H1 (cell line): ENCODE data around the gene BAIAP2.

Source experiments
- ASH2L ChIP-seq: fragments of 200-600, 300-600 bp; sonication (generic); IDR thresholded peaks from one replicate; pipeline ENCODE4 v1.7.1; 2017; ENCODE audit warnings: low read length
- ATF3 ChIP-seq: IDR thresholded peaks from 2 replicates; pipeline ENCODE4 v1.6.1; 2011; ENCODE audit warnings: low read depth, mild to moderate bottlenecking, low read length; ENCODE audit not compliant: insufficient read depth
- CBX5 ChIP-seq: fragments of 300-800, 300-1000 bp; sonication (generic); IDR thresholded peaks from 2 replicates; pipeline ENCODE4 v1.7.1; 2016; ENCODE audit warnings: antibody characterized with exemption, low read length, low read depth
- E2F6 ChIP-seq: IDR thresholded peaks from 2 replicates; pipeline ENCODE4 v1.6.1; 2012; ENCODE audit warnings: inconsistent platforms
- EP300 ChIP-seq, 2 experiments: IDR thresholded peaks; 1 replicate in 1 of 2; 2 replicates in 1 of 2; pipeline ENCODE4 v1.6.1; 2011 to 2012; ENCODE audit warnings: low read depth in 2 of 2, low read length in 2 of 2, mild to moderate bottlenecking in 2 of 2, borderline replicate concordance in 1 of 2, inconsistent platforms in 1 of 2, moderate library complexity in 1 of 2
- EZH2 ChIP-seq: fragments of 200-600 bp; sonication (generic); IDR thresholded peaks from 2 replicates; pipeline ENCODE4 v1.7.1; 2012; ENCODE audit warnings: low read depth, mild to moderate bottlenecking, moderate library complexity, low read length, inconsistent platforms; ENCODE audit not compliant: severe bottlenecking
- FOSL1 ChIP-seq: IDR thresholded peaks from 2 replicates; pipeline ENCODE4 v1.6.1; 2011; ENCODE audit warnings: mild to moderate bottlenecking, low read depth, low read length, moderate library complexity; ENCODE audit not compliant: insufficient read depth
- KDM1A ChIP-seq: fragments of 200-600, 300-600 bp; sonication (generic); IDR thresholded peaks from 2 replicates; pipeline ENCODE4 v1.7.1; 2016; ENCODE audit warnings: mild to moderate bottlenecking, low read length, borderline replicate concordance
- MAX ChIP-seq: IDR thresholded peaks from 2 replicates; pipeline ENCODE4 v1.6.1; 2012; ENCODE audit warnings: inconsistent platforms
- POLR2A ChIP-seq, 2 experiments: IDR thresholded peaks; 1 replicate in 1 of 2; 2 replicates in 1 of 2; pipeline ENCODE4 v1.6.1; 2011; ENCODE audit warnings: low read depth in 2 of 2, low read length in 2 of 2, mild to moderate bottlenecking in 2 of 2; ENCODE audit errors: control extremely low read depth in 1 of 2
- RAD21 ChIP-seq, 2 experiments: IDR thresholded peaks in 1 of 2; conservative IDR thresholded peaks in 1 of 2; 2 replicates each; pipeline ENCODE4 v1.6.1; 2011; ENCODE audit warnings: low read depth in 2 of 2, low read length in 2 of 2, improper control_type of control experiment in 1 of 2, inconsistent platforms in 1 of 2, mild to moderate bottlenecking in 1 of 2, moderate library complexity in 1 of 2
- RBBP5 ChIP-seq: IDR thresholded peaks from 2 replicates; pipeline ENCODE4 v1.7.1; 2012; ENCODE audit warnings: low read depth, mild to moderate bottlenecking, inconsistent platforms, low read length, moderate library complexity, borderline replicate concordance
- ZNF274 ChIP-seq: IDR thresholded peaks from 2 replicates; pipeline ENCODE4 v1.7.0; 2012; ENCODE audit warnings: low read length, borderline replicate concordance; ENCODE audit errors: extremely low read depth
- TF ChIP-seq, protein P1 (sequence below), 3 experiments: IDR thresholded peaks; 1 replicate in 2 of 3; 2 replicates in 1 of 3; pipeline versions ENCODE4 v1.5.1 to v1.6.1; 2011; ENCODE audit warnings: low read length in 3 of 3, mild to moderate bottlenecking in 3 of 3, inconsistent platforms in 2 of 3, low read depth in 1 of 3, moderate library complexity in 1 of 3; ENCODE audit not compliant: insufficient read depth in 1 of 3; ENCODE audit errors: control extremely low read depth in 1 of 3

DNA sequence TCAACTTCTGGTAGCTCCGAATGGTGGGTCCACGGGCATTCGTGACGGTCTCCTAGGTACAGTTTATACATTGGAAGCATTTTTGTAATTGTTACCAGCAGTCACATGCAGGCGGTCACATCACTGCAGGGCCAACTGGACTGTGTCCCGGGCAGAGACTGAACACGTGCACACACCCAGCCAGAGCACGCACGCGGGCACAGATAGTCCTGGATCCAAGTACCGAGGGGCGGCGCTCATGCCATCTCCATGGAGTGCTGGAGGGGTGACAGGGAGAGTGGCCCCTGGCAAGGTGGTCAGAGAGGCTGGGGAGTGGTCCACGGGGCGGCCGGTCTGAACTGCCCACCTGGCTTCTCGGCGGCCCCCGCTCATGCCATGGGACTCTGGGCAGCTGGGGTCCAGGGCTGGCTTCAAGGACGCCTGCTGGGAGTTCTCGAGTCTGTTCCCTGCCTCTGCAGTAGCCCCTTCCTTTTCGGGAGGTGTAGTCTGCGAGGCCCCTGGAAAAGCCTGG is 34.2 kb downstream of the BAIAP2 start:
- no peak for TF ChIP-seq KDM1A
- TF ChIP-seq RBBP5: no peak
- TF ChIP-seq, protein P1, sequence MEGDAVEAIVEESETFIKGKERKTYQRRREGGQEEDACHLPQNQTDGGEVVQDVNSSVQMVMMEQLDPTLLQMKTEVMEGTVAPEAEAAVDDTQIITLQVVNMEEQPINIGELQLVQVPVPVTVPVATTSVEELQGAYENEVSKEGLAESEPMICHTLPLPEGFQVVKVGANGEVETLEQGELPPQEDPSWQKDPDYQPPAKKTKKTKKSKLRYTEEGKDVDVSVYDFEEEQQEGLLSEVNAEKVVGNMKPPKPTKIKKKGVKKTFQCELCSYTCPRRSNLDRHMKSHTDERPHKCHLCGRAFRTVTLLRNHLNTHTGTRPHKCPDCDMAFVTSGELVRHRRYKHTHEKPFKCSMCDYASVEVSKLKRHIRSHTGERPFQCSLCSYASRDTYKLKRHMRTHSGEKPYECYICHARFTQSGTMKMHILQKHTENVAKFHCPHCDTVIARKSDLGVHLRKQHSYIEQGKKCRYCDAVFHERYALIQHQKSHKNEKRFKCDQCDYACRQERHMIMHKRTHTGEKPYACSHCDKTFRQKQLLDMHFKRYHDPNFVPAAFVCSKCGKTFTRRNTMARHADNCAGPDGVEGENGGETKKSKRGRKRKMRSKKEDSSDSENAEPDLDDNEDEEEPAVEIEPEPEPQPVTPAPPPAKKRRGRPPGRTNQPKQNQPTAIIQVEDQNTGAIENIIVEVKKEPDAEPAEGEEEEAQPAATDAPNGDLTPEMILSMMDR (IDR thresholded peaks at IDR 0.05; ENCODE audit: control extremely low read depth in 1 of 3, insufficient read depth in 1 of 3, low read depth in 1 of 3, low read length in 3 of 3): no peak
- no peak for TF ChIP-seq ATF3
- no peak for TF ChIP-seq ASH2L
- TF ChIP-seq RAD21 (IDR thresholded peaks at IDR 0.05 in 1 of 2, conservative IDR thresholded peaks at IDR 0.05 in 1 of 2; ENCODE audit: low read depth in 2 of 2, low read length in 2 of 2): no peak
- TF ChIP-seq EP300 (IDR thresholded peaks at IDR 0.05; ENCODE audit: borderline replicate concordance in 1 of 2, low read depth in 2 of 2, low read length in 2 of 2): no peak
- TF ChIP-seq ZNF274: no peak
- no peak for TF ChIP-seq E2F6
- TF ChIP-seq POLR2A (IDR thresholded peaks at IDR 0.05; ENCODE audit: control extremely low read depth in 1 of 2, low read depth in 2 of 2, low read length in 2 of 2): no peak
- TF ChIP-seq EZH2: no peak
- TF ChIP-seq FOSL1: no peak
- no peak for TF ChIP-seq MAX
- no peak for TF ChIP-seq CBX5
